Forelimb muscle (tissue), 1 donor: ENCODE measurements around the gene NHEJ1. TPM values are rescaled to one million over a fixed set of nuclear protein-coding genes. Genes with fewer than 3 reads are reported as not detected.

ENCODE experiments used
- DNase-seq: peaks from one replicate; pipeline ENCODE4 v3.0.0-alpha.2; 2013; ENCODE audit warnings: low read depth
- polyA plus RNA-seq: library from polyadenylated mRNA; unstranded; fragments of 120-200 nt; gene quantifications from one replicate; pipeline ENCODE4 v1.2.1, GENCODE V29; 2013; ENCODE audit not compliant: insufficient read length

The NHEJ1 gene
- polyA plus RNA-seq, 1 donor, result 11.6 TPM

DNA sequence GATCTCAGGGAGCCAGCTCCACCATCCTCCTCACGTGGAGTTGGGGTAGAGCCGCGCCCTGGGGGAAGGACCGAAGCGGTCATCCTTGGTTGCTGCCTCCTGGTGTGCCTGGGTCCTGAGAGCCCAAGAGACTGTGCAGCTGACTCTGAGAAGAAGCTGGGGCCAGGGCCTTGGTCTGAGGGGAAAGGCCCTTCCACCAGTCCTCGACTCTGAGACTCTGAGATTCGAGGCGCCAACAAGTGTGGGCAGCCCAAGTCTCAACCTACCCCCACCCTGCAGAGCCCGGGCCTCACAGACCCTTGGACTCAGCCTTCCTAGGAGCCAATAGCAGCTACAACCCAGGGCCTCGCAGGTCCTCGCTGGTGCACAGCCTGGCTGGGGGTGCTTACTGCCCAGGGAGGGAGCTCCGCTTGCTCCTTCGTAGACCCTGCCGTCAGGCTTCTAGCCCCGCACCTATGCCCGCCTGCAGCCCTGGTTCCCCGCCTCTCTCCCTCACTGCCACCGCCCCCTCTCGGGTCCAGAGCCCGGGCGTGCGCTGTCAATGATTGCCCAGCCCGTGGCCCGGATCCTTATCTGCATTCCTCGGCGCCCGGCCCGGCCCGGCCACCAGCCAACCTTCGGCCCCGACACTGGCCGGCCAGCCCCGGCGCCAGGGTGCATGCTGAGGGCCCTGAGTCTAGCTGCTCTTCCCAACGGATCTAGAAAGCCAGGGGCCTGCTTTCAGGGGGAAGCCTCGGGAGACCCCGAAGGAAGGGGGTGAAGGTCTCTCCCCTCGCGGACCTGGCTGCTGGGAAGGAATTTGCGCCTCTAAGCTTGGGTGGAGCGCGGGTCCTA lies 101.9 kb downstream of the NHEJ1 start:
- no peak for DNase-seq

- DNase-seq, result no peak
Measured at GRCh38 chr2:219057709-219058540, 102.7 kb downstream of the NHEJ1 start.

DNA sequence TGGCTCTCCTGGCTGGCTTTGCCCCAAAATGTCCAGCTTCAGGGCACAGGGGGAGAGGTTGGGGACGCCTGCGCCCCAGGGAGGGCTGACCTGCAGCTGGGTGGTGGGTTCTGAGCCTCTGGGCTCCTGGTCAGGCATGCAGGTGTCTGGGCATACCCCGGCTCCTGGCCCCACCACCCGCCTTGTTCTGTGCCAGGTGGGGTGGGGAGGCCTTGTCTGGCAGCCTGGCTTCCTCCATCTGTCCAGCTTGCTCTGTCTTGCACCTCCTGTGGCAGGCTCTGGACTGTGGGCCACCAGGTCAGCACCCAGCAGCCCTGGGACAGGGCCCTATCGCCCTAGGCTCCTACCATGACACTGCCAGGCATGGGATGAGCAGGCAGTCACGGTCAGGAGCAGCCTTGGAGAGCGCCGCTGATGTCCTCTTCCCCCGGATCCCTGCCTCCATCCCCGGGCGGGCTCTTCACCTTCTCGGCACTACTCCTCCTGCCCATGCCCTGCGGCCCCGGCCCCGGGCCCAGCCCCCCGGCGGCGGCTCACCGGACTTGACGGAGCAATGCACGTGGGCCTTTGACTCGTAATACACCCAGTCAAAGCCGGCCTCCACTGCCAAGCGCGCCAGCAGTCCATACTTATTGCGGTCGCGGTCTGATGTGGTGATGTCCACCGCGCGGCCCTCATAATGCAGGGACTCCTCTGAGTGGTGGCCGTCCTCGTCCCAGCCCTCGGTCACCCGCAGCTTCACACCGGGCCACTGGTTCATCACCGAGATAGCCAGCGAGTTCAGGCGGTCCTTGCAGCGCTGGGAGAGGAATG lies 103.5 kb downstream of the NHEJ1 start:
- no peak for DNase-seq

DNA sequence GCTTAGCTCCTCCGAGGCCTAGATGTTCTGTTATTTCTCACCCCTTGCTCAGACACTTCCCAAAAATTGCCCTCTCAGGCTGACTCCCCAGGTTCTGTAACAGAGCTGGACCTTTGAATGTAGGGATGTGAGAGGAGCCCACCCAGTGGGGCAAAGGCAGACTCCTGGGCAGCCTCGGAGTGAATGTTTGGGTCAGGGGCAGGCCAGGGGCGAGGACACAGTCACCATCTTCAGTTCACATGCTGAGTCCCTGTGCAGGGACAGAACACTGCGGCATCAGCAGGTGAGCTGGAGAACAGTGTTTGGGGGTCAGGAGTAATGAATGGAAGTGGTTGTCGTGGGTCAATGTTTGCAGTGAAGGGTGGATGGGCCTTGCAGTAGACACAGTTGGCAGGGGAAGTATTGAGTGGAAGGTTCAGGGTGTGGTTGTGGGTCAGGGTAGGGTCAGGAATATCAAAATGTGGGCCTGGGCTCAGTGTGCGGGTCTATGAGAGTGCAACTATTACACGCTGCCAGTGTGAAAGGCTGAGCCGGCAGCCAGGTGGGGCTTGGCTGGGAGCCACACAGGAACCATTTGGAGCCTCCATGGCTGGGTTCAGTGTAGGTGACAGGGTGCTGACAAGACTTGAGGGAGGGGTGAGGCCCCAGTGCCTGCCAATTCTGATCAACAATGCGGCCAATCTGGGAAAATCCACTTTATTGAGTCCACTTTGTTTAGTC lies 104.3 kb downstream of the NHEJ1 start:
- DNase-seq, result no peak

- no peak for DNase-seq
Measured at GRCh38 chr2:219054956-219055903, 105.4 kb downstream of the NHEJ1 start.

DNA sequence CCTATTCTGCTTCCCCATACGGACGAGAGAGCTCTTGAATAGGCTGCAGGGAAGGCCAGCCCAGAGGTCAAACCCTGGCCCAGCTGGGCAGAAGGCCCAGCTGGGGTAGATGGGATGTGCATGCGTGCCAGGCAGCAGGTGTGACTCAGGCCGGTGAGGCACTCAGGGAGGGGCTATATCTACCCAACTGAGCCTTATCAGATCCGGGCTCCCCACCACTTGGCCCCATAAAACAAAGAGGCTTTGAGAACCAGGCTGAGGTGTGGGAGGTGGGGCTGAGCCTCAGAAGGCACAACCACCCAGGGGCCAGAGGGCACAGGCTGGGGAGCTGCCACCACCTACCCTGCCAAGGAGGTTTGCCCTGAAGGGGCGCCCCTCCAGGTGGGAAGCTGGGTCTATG lies 111.3 kb downstream of the NHEJ1 start:
- no peak for DNase-seq

DNA sequence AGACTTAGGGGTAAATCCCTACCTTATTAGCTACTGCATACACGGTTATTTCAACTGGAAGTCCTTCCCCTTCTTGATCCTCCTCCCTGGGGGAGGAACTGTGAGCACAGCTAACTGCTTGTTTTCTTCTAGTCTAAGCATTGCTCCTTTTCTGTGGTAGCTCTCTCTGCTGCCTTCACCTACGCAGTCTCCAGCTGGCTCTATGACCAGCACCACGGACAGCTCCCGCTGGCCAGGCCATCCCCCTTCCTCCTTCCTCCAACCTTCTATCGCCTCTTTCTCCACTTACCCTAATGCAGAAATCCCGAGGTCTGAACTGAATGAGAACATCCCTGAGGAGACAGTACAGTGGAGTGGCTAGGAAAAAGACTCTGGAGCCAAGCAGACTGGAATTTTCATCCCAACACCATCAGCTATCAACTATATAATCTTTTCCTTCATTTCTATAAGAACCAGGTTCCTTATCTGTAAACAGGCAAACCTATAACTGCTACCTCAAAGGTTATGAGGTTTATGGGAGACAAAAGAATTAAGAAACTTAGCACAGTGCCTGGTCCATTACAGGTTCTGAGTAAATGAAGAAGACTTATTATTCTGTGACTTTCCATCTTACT lies 114.6 kb downstream of the NHEJ1 start:
- DNase-seq, result peak; percentile 11

DNA sequence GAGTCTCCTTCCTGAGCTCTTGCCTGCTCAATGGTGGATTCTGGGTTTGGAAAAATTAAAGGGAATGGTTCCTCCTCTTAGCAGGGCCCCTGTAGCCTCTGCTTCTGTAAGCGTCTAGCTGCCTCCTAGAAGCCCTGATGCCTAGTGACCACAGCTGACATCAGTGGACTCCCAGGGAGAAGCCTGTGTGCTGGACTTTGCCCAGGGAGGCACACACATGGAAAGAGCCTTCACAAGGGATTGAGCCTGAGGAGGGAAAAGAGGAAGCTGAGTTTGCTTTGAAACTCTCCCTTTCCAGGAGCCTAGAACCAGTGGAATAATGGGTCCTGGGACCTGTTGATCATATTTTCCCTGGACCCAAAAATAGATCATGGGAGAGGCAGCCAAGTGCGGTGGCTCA lies 117.9 kb downstream of the NHEJ1 start:
- no peak for DNase-seq

DNA sequence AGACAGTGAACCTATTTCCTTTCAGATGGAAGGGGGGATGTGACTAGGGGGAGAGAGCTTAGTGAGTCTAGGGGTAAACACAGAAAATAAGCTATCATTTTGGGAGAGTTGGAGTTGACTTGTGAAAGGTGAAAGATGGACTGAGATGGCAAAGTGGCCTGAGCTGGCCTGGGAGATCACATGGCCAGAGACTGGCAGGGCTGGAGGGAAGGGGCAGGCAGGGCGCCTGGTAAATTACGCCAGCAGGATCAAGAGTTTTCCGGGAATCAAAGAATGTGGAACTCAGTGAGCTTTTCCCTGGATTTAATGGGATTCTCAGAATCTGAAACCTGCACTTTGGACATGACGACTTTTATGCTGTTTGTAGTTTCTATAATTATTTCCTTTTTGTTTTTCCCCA lies 118.5 kb downstream of the NHEJ1 start:
- no peak for DNase-seq

DNA sequence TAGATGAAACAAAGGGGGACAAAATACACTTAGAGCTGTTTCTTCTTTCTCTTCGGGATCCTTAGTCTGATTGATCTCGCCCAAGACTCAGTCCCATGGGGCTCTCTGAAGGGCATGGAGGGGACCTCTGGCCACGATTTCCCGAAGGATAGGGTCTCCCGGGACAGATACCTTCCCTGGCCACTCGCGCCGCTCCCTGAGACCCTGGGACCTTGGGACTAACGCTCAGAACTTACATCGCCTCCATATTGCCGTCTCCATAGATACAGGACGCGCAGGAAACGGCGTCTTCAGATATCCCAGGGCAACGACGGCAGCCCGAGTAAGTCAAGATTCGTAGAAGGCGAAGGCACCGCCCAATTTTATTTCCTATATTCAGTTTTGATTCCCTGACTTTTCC lies 119.4 kb downstream of the NHEJ1 start, which contains the start of gene CFAP65:
TSS of gene CFAP65 (minus strand) at position 265 of the 400 bp plus-strand sequence. CDS start 2,468 bp downstream, outside the sequence.
- no peak for DNase-seq

GRCh38 chr2:219038600-219038999 lies 122.0 kb downstream of the NHEJ1 start:
- no peak for DNase-seq

DNA sequence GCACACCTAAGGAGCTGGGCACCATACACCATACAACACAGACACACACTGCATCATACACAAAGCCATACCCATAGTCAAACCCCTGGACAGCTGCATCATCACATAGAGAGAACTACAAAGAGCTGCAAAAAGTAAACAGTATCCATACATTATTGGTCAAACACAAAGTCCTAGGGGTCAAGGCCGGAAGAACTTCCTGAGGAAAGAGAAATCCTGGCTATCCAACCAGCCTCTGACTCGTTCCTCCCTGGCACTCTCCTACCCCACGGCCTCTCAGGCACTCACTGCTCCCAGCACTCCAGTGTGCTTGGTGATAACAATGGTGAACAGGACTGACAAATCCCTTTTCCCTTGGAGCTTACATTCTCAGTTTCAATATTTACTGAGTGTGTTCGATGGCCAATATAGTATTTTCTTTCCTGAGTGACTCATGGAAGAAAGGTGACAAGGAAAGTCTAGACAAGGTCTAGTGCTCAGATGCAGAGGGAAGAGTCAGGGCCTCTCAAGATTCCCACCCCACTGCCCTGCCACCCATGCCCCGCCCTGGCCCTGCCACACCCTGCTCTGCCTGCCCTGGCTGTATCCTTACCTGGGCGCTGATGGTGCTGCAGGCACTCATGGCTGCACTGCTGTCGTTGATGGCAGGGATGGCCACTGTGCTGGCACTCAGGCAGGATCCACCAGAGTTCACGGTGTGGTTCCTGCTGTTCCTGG lies 122.7 kb downstream of the NHEJ1 start:
- no peak for DNase-seq

- DNase-seq, result no peak
Measured at GRCh38 chr2:219035942-219036341, 124.7 kb downstream of the NHEJ1 start.

DNA sequence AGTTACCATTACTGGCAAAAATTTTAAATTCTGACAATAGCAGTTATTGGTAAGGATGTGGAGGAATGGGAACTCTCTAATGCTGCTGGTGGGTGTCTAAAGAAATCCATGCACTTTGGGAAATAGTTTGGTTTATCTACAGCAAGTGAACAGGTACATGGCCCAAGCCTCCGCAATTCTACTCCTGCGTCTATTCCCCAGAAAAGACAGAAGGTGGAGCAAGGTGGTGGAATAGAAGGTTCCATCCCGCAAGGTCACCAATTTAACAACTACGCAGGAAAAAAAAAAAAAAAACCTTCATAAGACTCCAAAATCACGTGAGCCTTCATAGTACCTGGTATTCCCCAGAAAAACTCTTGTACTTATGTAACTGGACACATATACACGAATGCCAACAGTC lies 125.8 kb downstream of the NHEJ1 start:
- no peak for DNase-seq

DNA sequence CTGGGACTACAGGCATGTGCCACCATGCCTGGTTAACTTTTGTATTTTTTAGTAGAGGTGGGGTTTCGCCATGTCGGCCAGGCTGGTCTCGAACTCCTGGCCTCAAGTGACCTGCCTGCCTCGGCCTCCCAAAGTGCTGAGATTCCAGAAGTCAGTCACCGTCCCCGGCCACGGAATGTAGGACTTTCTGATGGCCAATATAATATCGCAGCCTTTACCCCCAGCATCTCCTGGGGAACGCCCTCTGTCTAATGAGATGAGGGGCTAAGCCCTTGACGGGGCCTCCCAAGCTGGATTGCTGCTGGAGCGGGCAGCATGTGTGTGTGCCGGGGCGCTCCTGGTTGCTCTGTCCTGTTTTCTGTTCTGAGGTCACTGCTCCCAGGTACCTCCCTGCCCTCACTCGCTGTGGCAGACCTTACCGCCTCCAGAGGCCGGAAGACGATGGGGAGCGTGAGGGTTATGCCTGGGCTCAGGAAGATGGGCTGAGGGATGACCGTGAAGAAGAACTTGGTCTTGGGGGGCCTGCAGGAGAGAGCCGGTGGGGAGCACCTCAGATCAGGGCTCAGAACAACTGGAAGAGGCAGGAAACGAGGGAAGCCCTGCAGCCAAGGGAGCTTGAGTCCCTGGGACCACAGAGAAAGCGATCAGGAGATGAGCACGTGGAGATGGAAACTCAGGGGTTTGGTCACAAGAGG lies 128.4 kb downstream of the NHEJ1 start:
- DNase-seq, result no peak

DNA sequence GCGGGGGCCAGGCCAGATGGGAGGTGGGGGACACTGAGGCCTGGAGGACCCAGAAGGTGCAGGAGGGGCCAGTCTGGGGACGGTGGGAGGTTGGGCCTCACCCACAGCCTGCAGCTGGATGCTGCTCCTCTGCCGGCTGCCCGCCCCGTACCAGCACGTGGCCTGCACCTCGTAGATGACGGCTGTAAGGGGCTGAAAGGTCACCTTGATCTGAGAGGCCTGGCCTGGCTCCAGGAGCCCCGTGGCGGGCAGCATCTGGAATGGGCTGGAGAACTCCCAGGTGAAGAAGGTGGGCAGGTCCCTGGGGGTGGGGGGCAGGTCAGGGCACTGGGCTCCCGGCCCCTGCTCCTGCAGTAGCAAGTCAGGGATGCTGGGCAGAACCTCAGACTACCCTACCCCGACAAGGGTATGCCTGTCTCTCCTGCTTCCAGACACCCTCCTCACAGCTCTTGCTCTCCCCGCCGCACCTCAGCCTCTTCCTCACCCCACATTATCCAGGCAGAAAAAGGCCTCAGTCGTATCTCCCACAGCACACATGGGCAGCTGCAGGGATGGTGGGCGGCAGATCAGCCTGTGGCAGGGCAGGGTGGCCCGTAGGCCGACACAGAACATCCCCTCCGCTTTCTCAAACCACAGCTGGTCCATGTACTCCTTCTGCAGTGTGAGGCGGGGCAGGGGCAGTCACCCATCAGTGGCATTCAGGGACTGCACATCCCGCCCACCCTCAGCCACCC lies 129.4 kb downstream of the NHEJ1 start:
- DNase-seq, result no peak

DNA sequence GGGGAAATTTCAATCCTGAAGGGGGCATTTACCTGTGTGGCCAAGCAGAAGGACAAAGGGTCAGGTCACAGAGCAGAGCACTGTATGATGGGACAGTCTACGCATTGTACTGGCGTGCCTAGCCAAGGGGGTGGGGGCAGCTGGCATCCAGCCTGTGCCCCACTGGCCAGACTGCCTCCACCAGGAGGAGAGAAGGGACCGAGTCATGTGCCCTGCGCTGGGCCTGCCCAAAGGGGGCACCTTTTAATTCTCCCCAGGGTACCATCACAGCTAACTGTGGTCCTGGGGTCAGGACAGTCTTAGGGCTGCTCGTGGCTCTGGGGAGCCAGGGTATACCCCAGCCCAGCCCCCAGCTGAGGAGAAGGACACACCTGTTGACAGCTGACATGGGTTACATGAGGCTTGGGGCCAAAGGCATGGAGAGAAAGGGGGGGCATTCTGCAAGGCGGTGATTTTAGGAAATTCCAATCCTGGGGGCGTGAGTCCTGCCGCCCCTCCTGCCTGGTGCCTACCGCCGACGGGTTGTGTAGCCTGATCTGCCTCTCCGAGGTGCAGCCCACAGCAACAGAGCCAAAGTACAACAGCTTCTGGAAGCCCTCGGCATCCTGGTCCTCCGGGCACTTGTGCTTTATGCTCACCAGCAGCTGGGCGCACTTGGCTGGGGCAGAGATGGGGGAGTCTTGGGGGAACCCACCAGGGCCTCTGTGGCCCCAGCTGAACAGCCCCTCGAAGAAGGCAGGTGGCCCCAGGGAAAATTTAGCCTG lies 130.3 kb downstream of the NHEJ1 start:
- DNase-seq, result no peak
